Choroid plexus epithelial cell (primary cell): Measurements from ENCODE around the gene AQR.
A peak's percentile ranks its signal among the peaks of the same experiment; 100 is the strongest.

ENCODE experiments used
- DNase-seq: peaks from one replicate; pipeline ENCODE4 v3.0.0-alpha.2; 2010; ENCODE audit warnings: low read depth
- H3K4me3 ChIP-seq: 2 replicates; pipeline ENCODE4 v1.5.1; 2011; ENCODE audit warnings: low read depth, mild to moderate bottlenecking, control low read depth, low read length, moderate library complexity
- CTCF ChIP-seq: conservative IDR thresholded peaks from 2 replicates; pipeline ENCODE4 v1.5.1; 2011; ENCODE audit warnings: low read depth, mild to moderate bottlenecking, control low read depth, inconsistent platforms, low read length, moderate library complexity

AQR gene

DNA sequence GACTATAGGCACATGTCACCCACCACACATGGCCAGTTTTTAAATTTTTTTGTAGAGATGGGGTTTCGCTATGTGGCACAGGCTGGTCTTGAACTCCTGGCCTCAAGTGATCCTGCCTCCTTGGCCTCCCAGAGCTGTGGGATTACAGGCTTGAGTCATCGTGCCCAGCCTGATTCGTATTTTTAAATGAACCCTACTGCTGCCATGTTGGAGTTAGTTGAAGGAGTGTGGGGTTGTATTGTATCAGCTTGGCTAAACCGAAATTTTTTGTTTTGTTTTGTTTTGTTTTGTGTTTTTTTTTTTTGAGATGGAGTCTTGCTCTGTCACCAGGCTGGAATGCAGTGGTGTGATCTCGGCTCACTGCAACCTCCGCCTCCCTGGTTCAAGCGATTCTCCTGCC is 30.4 kb upstream of the AQR start:
- DNase-seq = no peak
- H3K4me3 ChIP-seq = no peak overlapping the region
- no peak for TF ChIP-seq CTCF

- no peak for DNase-seq
- no peak for TF ChIP-seq CTCF
- H3K4me3 ChIP-seq = no peak overlapping the region
These were observed 25.4 kb upstream of the AQR start for GRCh38 chr15:34994925-34995324.

DNA sequence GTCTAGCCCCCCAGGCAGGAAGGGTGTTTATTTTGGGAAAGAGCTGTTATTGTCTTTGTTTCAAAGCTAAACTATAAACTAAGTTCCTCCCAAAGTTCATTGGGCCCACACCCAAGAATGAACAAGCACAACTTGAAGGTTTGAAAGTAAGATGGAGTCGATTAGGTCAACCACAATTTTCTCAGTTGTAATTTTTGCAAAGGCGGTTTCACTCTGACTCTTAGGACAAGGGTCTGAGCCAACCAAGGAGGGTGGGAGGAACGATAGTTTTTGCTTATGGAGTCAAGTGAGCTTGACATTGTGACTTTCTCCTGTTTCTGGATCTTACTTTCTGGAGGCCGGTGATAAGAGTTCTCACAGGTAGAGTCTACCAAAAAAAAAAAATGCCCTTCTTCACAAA is 24.3 kb upstream of the AQR start:
- DNase-seq = no peak
- TF ChIP-seq CTCF = no peak
- no peak overlapping the region for H3K4me3 ChIP-seq

- TF ChIP-seq CTCF = no peak
- DNase-seq = no peak
- no peak overlapping the region for H3K4me3 ChIP-seq
These were observed 23.9 kb upstream of the AQR start for GRCh38 chr15:34993412-34993811.

DNA sequence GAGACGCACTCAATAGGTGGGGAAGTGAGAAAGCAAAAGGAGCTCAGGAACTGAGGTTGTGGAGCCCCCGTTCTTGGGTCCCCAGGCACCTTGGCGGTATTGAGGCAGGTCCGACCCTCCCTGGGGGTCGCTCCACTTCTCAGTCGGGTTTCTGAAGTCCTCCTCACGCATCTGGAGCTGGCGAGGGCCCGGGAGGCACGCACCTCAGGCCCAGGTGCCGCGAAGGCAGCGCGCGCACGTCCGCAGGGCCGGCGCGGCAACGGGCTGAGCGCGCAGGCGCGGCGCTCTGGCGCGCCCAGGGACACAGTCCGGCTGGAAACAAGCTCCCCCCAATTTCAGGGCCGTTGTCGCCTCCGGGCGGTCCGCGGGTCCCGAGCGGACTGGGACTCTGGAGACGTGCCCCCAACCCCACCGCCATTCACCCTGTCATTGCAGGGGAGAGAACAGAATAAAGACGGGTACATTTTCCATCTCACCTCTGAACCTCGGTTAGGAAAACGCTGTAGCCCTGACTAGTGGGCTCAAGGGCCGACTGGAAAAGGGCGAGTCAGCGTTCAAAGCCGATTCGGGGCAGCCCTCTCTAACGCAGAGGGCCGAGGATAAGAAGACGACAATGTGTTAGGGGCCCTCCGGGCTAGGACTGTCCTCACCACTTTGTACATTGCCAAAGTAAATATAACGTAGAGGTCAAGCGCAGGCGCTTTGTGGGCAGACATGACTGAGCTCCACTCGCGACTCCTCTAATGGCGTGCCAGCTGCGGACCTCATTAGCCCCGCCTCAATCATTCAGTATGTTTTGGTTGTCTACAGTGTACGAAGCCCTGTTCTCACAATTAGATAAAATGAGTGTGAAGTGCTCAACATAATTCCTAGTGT is 18.7 kb upstream of the AQR start, which contains the start of gene ZNF770:
TSS of gene ZNF770 (minus strand) at position 261 of the 876 bp plus-strand sequence. CDS start 4,853 bp downstream, outside the sequence.
- DNase-seq = peak; percentile 84
- TF ChIP-seq CTCF = no peak
- peak within 1 kb of the TSS; percentile 85 for H3K4me3 ChIP-seq

- peak overlapping the region; percentile 85 for H3K4me3 ChIP-seq
- no peak for TF ChIP-seq CTCF
- DNase-seq = peak; percentile 70
These were observed 18.1 kb upstream of the AQR start for GRCh38 chr15:34987609-34988026.
